Left lung (tissue), 10 donors: Measurements from ENCODE around the gene GNPDA1. TPM values are rescaled to one million over a fixed set of nuclear protein-coding genes. Genes with fewer than 3 reads are reported as not detected.
"Not testable (repeated sequence)": the region's sequence is repeated elsewhere in the genome, so short reads cannot be mapped to it uniquely, and the experiment has no call there.

ENCODE experiments used
- ATAC-seq: fragments of 200-7000 bp; cut with Tn5 transposase; one replicate; pipeline ENCODE4 v1.9.1; 2020; ENCODE audit warnings: moderate library complexity
- DNase-seq, 4 donors: peaks; one replicate each; pipeline ENCODE4 v3.0.0-alpha.2; 2013 to 2020
- H3K27ac ChIP-seq, 2 donors: fragments of 200-600 bp; sonication (generic) in 1 of 2; one replicate each; pipeline versions ENCODE4 v1.5.0 to v1.8.0; 2020 to 2021
- H3K27me3 ChIP-seq, 2 donors: fragments of 200-600 bp; sonication (generic) in 1 of 2; one replicate each; pipeline versions ENCODE4 v1.5.0 to v1.8.0; 2020 to 2021
- H3K36me3 ChIP-seq, 2 donors: fragments of 200-600 bp; sonication (generic) in 1 of 2; one replicate each; pipeline versions ENCODE4 v1.5.0 to v1.8.0; 2020 to 2021
- H3K4me1 ChIP-seq, 2 donors: fragments of 200-600 bp; one replicate each; pipeline ENCODE4 v1.8.0; 2021
- H3K4me3 ChIP-seq, 2 donors: fragments of 200-600 bp; sonication (generic) in 1 of 2; one replicate each; pipeline versions ENCODE4 v1.5.0 to v1.8.0; 2020 to 2021; ENCODE audit warnings: mild to moderate bottlenecking in 1 of 2
- H3K9me3 ChIP-seq, 2 donors: fragments of 200-600 bp; sonication (generic) in 1 of 2; one replicate each; pipeline versions ENCODE4 v1.5.0 to v1.8.0; 2020 to 2021
- CTCF ChIP-seq, 2 donors: fragments of 200-600 bp; sonication (generic) in 1 of 2; IDR thresholded peaks; one replicate each; pipeline versions ENCODE4 v1.5.0 to v1.8.0; 2021; ENCODE audit warnings: antibody characterized with exemption in 2 of 2
- intact Hi-C, 2 donors: fragments of 100-400 bp; cut with DNase I; formaldehyde crosslinking; loops; one replicate each; pipeline versions ENCODE4 v1.11.2 to v1.14.2; 2022
- polyA plus RNA-seq, 6 donors: library from polyadenylated mRNA; unstranded; fragments of 120-200 nt; gene quantifications; one replicate each; pipeline ENCODE4 v1.2.1, GENCODE V29; 2013; ENCODE audit not compliant: insufficient read length in 6 of 6
- total RNA-seq, 2 donors: library from RNA; stranded (reverse); fragmentation: NEBNext Ultra II Directional; extraction: Animal tissue kit (Norgen Biotek cat#: 25700); gene quantifications; one replicate each; pipeline ENCODE4 v1.2.1, GENCODE V29; 2021
- donor health status: DM: no; HTN: yes; CAD: no.
- donor health status: DM: no; HTN: no; CAD: no.

The GNPDA1 gene
- total and polyA plus RNA-seq, 8 donors, result 40.2 to 54.6 (median 42.9) TPM

GRCh38 chr5:142046191-142046590, 33.4 kb upstream of the GNPDA1 start:
- H3K27me3 ChIP-seq, result no peaks in the 10 kb centered on the region
- intact Hi-C loops, result no loop called here
- DNase-seq (peak in 1 of 4 donors; percentile 51), ATAC-seq (peak; percentile 74)
- H3K4me1 ChIP-seq, result no peaks in the 10 kb centered on the region
- no peak overlapping the region for H3K4me3 ChIP-seq
- H3K27ac ChIP-seq, result no peak overlapping the region
- no peaks in the 10 kb centered on the region for H3K9me3 ChIP-seq
- H3K36me3 ChIP-seq, result no peaks in the 10 kb centered on the region
- TF ChIP-seq CTCF (IDR thresholded peaks at IDR 0.05), result no peak

- intact Hi-C loops, ATAC-seq, H3K4me3 ChIP-seq, H3K36me3 ChIP-seq, H3K27me3 ChIP-seq, H3K4me1 ChIP-seq, DNase-seq, H3K9me3 ChIP-seq, H3K27ac ChIP-seq: not testable (repeated sequence)
Measured at GRCh38 chr5:142040881-142041280, 28.1 kb upstream of the GNPDA1 start.

GRCh38 chr5:142040285-142040684, 27.5 kb upstream of the GNPDA1 start:
- intact Hi-C loops, result no loop called here
- TF ChIP-seq CTCF (IDR thresholded peaks at IDR 0.05), result no peak

GRCh38 chr5:142038735-142039134, 25.9 kb upstream of the GNPDA1 start:
- no peaks in the 10 kb centered on the region for H3K36me3 ChIP-seq
- no peaks in the 10 kb centered on the region for H3K4me1 ChIP-seq
- no peaks in the 10 kb centered on the region for H3K9me3 ChIP-seq
- no peak overlapping the region for H3K4me3 ChIP-seq
- no peaks in the 10 kb centered on the region for H3K27me3 ChIP-seq
- no peak for ATAC-seq
- no peak for TF ChIP-seq CTCF (IDR thresholded peaks at IDR 0.05)
- intact Hi-C loops, result no loop called here
- no peak for DNase-seq
- H3K27ac ChIP-seq, result no peak overlapping the region

More at GRCh38 chr5:142040285-142040684, 27.5 kb upstream of the GNPDA1 start:
- no peaks in the 10 kb centered on the region for H3K9me3 ChIP-seq
- no peak overlapping the region for H3K27ac ChIP-seq
- DNase-seq, result no peak
- no peaks in the 10 kb centered on the region for H3K27me3 ChIP-seq
- no peak for ATAC-seq
- H3K4me1 ChIP-seq, result no peaks in the 10 kb centered on the region
- no peaks in the 10 kb centered on the region for H3K36me3 ChIP-seq
- no peak overlapping the region for H3K4me3 ChIP-seq

- H3K4me3 ChIP-seq, ATAC-seq, H3K9me3 ChIP-seq, H3K36me3 ChIP-seq, intact Hi-C loops, H3K27me3 ChIP-seq, H3K27ac ChIP-seq, H3K4me1 ChIP-seq, DNase-seq: not testable (repeated sequence)
Measured at GRCh38 chr5:142037599-142037998, 24.8 kb upstream of the GNPDA1 start.

GRCh38 chr5:142036918-142037317, 24.1 kb upstream of the GNPDA1 start:
- Histone ChIP-seq H3K4me3 (no peak overlapping the region), H3K27me3 (no peaks in the 10 kb centered on the region), H3K36me3 (no peaks in the 10 kb centered on the region), H3K4me1 (no peaks in the 10 kb centered on the region), H3K9me3 (no peaks in the 10 kb centered on the region), H3K27ac (no peak overlapping the region)
- TF ChIP-seq CTCF (IDR thresholded peaks at IDR 0.05), result no peak
- intact Hi-C loops, result no loop called here
- DNase-seq, result no peak
- no peak for ATAC-seq
